Fibroblast of lung (primary cell): Measurements from ENCODE around the gene TENM4. TPM values are rescaled to one million over a fixed set of nuclear protein-coding genes. Genes with fewer than 3 reads are reported as not detected.

Experiments used
- DNase-seq, 2 donors: peaks; one replicate each; pipeline versions ENCODE4 v3.0.0 to v3.0.0-alpha.2; 2010; ENCODE audit warnings: low read depth in 2 of 2
- H2AFZ ChIP-seq: 2 replicates; pipeline ENCODE4 v1.5.1; 2012; ENCODE audit warnings: low read length, control low read depth, inconsistent platforms
- H3K27ac ChIP-seq: 2 replicates; pipeline ENCODE4 v1.5.1; 2011; ENCODE audit warnings: low read length, control low read depth; ENCODE audit not compliant: insufficient read depth
- H3K27me3 ChIP-seq: 2 replicates; pipeline ENCODE4 v1.5.1; 2011; ENCODE audit warnings: mild to moderate bottlenecking, low read length; ENCODE audit not compliant: control insufficient read depth, insufficient read depth
- H3K36me3 ChIP-seq: 2 replicates; pipeline ENCODE4 v1.5.1; 2011; ENCODE audit warnings: low read length; ENCODE audit not compliant: control insufficient read depth, insufficient read depth
- H3K4me1 ChIP-seq: 2 replicates; pipeline ENCODE4 v1.5.1; 2011; ENCODE audit warnings: low read length; ENCODE audit not compliant: control insufficient read depth, insufficient read depth; ENCODE audit errors: extremely low read depth
- H3K4me2 ChIP-seq: 2 replicates; pipeline ENCODE4 v1.5.1; 2011; ENCODE audit warnings: low read length, control low read depth; ENCODE audit not compliant: insufficient read depth; ENCODE audit errors: extremely low read depth
- H3K4me3 ChIP-seq, 4 experiments: fragments of 200-600 bp in 1 of 4; sonication (generic) in 1 of 4; replicated peaks in 1 of 4; 2 replicates each; pipeline ENCODE4 v1.5.1; 2011 to 2016; ENCODE audit warnings: low read length in 4 of 4, low read depth in 3 of 4, mild to moderate bottlenecking in 3 of 4, control low read depth in 2 of 4, inconsistent platforms in 1 of 4, mixed read lengths in 1 of 4; ENCODE audit not compliant: insufficient read depth in 1 of 4; ENCODE audit errors: control extremely low read depth in 1 of 4
- H3K79me2 ChIP-seq: 2 replicates; pipeline ENCODE4 v1.5.1; 2012; ENCODE audit warnings: mild to moderate bottlenecking, low read length, inconsistent platforms; ENCODE audit not compliant: control insufficient read depth, insufficient read depth
- H3K9ac ChIP-seq: 2 replicates; pipeline ENCODE4 v1.5.1; 2011; ENCODE audit warnings: mild to moderate bottlenecking, low read length, control low read depth; ENCODE audit not compliant: insufficient read depth
- H3K9me3 ChIP-seq: 2 replicates; pipeline ENCODE4 v1.5.1; 2012; ENCODE audit warnings: low read depth, low read length; ENCODE audit not compliant: control insufficient read depth, insufficient read depth
- H4K20me1 ChIP-seq: 2 replicates; pipeline ENCODE4 v1.5.1; 2011; ENCODE audit warnings: low read length; ENCODE audit not compliant: control insufficient read depth, insufficient read depth; ENCODE audit errors: extremely low read depth
- CTCF ChIP-seq, 2 donors: IDR thresholded peaks in 1 of 2; conservative IDR thresholded peaks in 1 of 2; 1 replicate in 1 of 2; 2 replicates in 1 of 2; pipeline ENCODE4 v1.5.1; 2011 to 2012; ENCODE audit warnings: low read length in 2 of 2, control low read depth in 1 of 2, inconsistent platforms in 1 of 2, low read depth in 1 of 2, mild to moderate bottlenecking in 1 of 2
- EZH2 ChIP-seq: IDR thresholded peaks from 2 replicates; pipeline ENCODE4 v1.5.1; 2012; ENCODE audit warnings: low read length, control low read depth, mild to moderate bottlenecking; ENCODE audit errors: missing control alignments
- polyA plus RNA-seq, 2 donors: library from polyadenylated mRNA; depleted of rRNA in 1 of 2; stranded (reverse) in 1 of 2; unstranded in 1 of 2; fragments of >200 nt; gene quantifications; 2 replicates each; pipeline ENCODE4 v1.2.1, GENCODE V29; 2011 to 2012; ENCODE audit warnings: missing spikeins in 1 of 2
- total RNA-seq: library from RNA; depleted of rRNA; stranded (reverse); fragments of >200 nt; gene quantifications from 2 replicates; pipeline ENCODE4 v1.2.1, GENCODE V29; 2014

Gene TENM4
- total and polyA plus RNA-seq, 2 donors (not counting 1 experiment from before 2014, with no cell fraction given): 4.6 to 48.4 TPM

GRCh38 chr11:78711735-78712134, 729.1 kb downstream of the TENM4 start:
- H3K9ac ChIP-seq: no peak overlapping the region
- H3K27ac ChIP-seq: no peak overlapping the region
- no peak overlapping the region for H3K4me2 ChIP-seq
- no peaks in the 10 kb centered on the region for H4K20me1 ChIP-seq
- H3K9me3 ChIP-seq: no peaks in the 10 kb centered on the region
- no peak for DNase-seq
- H3K36me3 ChIP-seq: no peaks in the 10 kb centered on the region
- H3K79me2 ChIP-seq: no peaks in the 10 kb centered on the region
- H2AFZ ChIP-seq: no peak overlapping the region
- no peaks in the 10 kb centered on the region for H3K4me1 ChIP-seq
- TF ChIP-seq CTCF (conservative IDR thresholded peaks at IDR 0.05 in 1 of 2, IDR thresholded peaks at IDR 0.05 in 1 of 2; ENCODE audit: low read depth in 1 of 2, low read length in 2 of 2) (no peak), EZH2 (no peak)
- no peak overlapping the region for H3K4me3 ChIP-seq
- H3K27me3 ChIP-seq: no peaks in the 10 kb centered on the region

- H3K27me3 ChIP-seq: no peaks in the 10 kb centered on the region
- no peaks in the 10 kb centered on the region for H3K36me3 ChIP-seq
- H3K79me2 ChIP-seq: no peaks in the 10 kb centered on the region
- no peak overlapping the region for H2AFZ ChIP-seq
- no peak for TF ChIP-seq EZH2
- H3K27ac ChIP-seq: no peak overlapping the region
- no peak overlapping the region for H3K9ac ChIP-seq
- no peaks in the 10 kb centered on the region for H3K4me1 ChIP-seq
- H3K9me3 ChIP-seq: no peaks in the 10 kb centered on the region
- H3K4me3 ChIP-seq: no peak overlapping the region
- no peak for DNase-seq
- H3K4me2 ChIP-seq: no peak overlapping the region
- H4K20me1 ChIP-seq: no peaks in the 10 kb centered on the region
Measured at GRCh38 chr11:78710417-78710816, 730.4 kb downstream of the TENM4 start.

GRCh38 chr11:78708388-78708787, 732.4 kb downstream of the TENM4 start:
- Histone ChIP-seq H3K9me3 (no peaks in the 10 kb centered on the region), H3K4me1 (no peaks in the 10 kb centered on the region), H2AFZ (no peak overlapping the region), H4K20me1 (no peaks in the 10 kb centered on the region), H3K27ac (no peak overlapping the region), H3K27me3 (no peaks in the 10 kb centered on the region), H3K9ac (no peak overlapping the region), H3K4me3 (no peak overlapping the region), H3K79me2 (no peaks in the 10 kb centered on the region), H3K4me2 (no peak overlapping the region), H3K36me3 (no peaks in the 10 kb centered on the region)
- peak in 1 of 2 donors; percentile 23 for DNase-seq
- TF ChIP-seq EZH2 (no peak), CTCF (conservative IDR thresholded peaks at IDR 0.05 in 1 of 2, IDR thresholded peaks at IDR 0.05 in 1 of 2; ENCODE audit: low read depth in 1 of 2, low read length in 2 of 2) (no peak)
